ENCODE data around the gene RBM33.
"Not testable (repeated sequence)": the region's sequence is repeated elsewhere in the genome, so short reads cannot be mapped to it uniquely, and the experiment has no call there.

The RBM33 gene

GRCh38 chr7:155816996-155817395, 172.5 kb downstream of the RBM33 start:
- Histone ChIP-seq H3K9ac (ENCODE audit: low read depth, low read length, poor library complexity) (no peak overlapping the region), H3K4me1 (ENCODE audit: control insufficient read depth in 2 of 2, insufficient read depth in 1 of 2, low read depth in 1 of 2, low read length in 2 of 2) (peaks cover 1 to 4% of the 10 kb centered on the region in 2 donors), H4K8ac (ENCODE audit: low read depth, low read length) (no peak overlapping the region), H2BK120ac (ENCODE audit: low read depth, low read length) (no peak overlapping the region), H3K4me2 (ENCODE audit: insufficient read depth, low read length, poor library complexity, severe bottlenecking) (no peak overlapping the region), H3K4ac (ENCODE audit: low read length) (no peak overlapping the region), H2BK15ac (ENCODE audit: low read length) (no peak overlapping the region), H4K91ac (ENCODE audit: low read depth, low read length, poor library complexity) (no peak overlapping the region), H2BK12ac (ENCODE audit: low read length) (peak overlapping the region; percentile 82), H3K23ac (ENCODE audit: low read depth, low read length, poor library complexity) (peak overlapping the region; percentile 71), H3K18ac (ENCODE audit: low read length) (peak overlapping the region; percentile 57), H3K4me3 (ENCODE audit: low read length in 2 of 2) (no peak overlapping the region), H3K14ac (ENCODE audit: low read length) (no peak overlapping the region), H2AFZ (ENCODE audit: low read length) (no peak overlapping the region), H2AK5ac (ENCODE audit: low read depth, low read length) (peak overlapping the region; percentile 49), H3K9me3 (replicated peaks in 1 of 2; ENCODE audit: control insufficient read depth in 2 of 2, insufficient read depth in 1 of 2, low read depth in 1 of 2, low read length in 2 of 2) (peaks cover 0 to 2% of the 10 kb centered on the region in 2 donors), H3K27me3 (ENCODE audit: control insufficient read depth in 3 of 3, insufficient read depth in 3 of 3, low read depth in 1 of 3, low read length in 3 of 3) (peaks cover 21 to 84% (median 32%) of the 10 kb centered on the region in 3 experiments), H2BK5ac (ENCODE audit: low read length) (no peak overlapping the region), H3K36me3 (replicated peaks in 1 of 2; ENCODE audit: control insufficient read depth in 2 of 2, insufficient read depth in 2 of 2, low read length in 2 of 2) (no peaks in the 10 kb centered on the region), H3K79me1 (ENCODE audit: low read depth, low read length) (no peaks in the 10 kb centered on the region), H3K27ac (replicated peaks; ENCODE audit: low read length) (no peak overlapping the region)
- no peak for DNase-seq (ENCODE audit: low spot score)
- WGBS, 2 donors (ENCODE audit: extremely low coverage in 2 of 2, insufficient read length in 2 of 2, insufficient replicate concordance in 1 of 2) = no CpG with 5 or more reads among the region's 16 CpGs

DNA sequence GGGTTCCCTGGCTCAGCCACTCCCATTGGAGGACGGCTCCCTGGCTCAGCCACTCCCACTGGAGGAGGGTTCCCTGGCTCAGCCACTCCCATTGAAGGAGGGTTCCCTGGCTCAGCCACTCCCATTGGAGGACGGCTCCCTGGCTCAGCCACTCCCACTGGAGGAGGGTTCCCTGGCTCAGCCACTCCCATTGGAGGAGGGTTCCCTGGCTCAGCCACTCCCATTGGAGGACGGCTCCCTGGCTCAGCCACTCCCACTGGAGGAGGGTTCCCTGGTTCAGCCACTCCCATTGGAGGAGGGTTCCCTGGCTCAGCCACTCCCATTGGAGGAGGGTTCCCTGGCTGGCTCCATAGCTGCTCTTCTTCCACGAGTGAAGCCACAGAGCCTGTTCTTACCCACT, 173.1 kb downstream of the RBM33 start:
- H3K36me3 ChIP-seq (replicated peaks in 1 of 2; ENCODE audit: control insufficient read depth in 2 of 2, insufficient read depth in 2 of 2, low read length in 2 of 2); H2AK5ac ChIP-seq (ENCODE audit: low read depth, low read length); H2AFZ ChIP-seq (ENCODE audit: low read length); H4K91ac ChIP-seq (ENCODE audit: low read depth, low read length, poor library complexity); H3K4ac ChIP-seq (ENCODE audit: low read length); H3K23ac ChIP-seq (ENCODE audit: low read depth, low read length, poor library complexity); H3K9me3 ChIP-seq (replicated peaks in 1 of 2; ENCODE audit: control insufficient read depth in 2 of 2, insufficient read depth in 1 of 2, low read depth in 1 of 2, low read length in 2 of 2); H2BK12ac ChIP-seq (ENCODE audit: low read length); DNase-seq (ENCODE audit: low spot score); H3K18ac ChIP-seq (ENCODE audit: low read length); H3K4me2 ChIP-seq (ENCODE audit: insufficient read depth, low read length, poor library complexity, severe bottlenecking); H2BK5ac ChIP-seq (ENCODE audit: low read length); H3K4me1 ChIP-seq (ENCODE audit: control insufficient read depth in 2 of 2, insufficient read depth in 1 of 2, low read depth in 1 of 2, low read length in 2 of 2); H3K79me1 ChIP-seq (ENCODE audit: low read depth, low read length); H3K4me3 ChIP-seq (ENCODE audit: low read length in 2 of 2); H4K8ac ChIP-seq (ENCODE audit: low read depth, low read length); H3K27ac ChIP-seq (replicated peaks; ENCODE audit: low read length); H2BK120ac ChIP-seq (ENCODE audit: low read depth, low read length); H3K9ac ChIP-seq (ENCODE audit: low read depth, low read length, poor library complexity): not testable (repeated sequence)
- Histone ChIP-seq H3K27me3 (ENCODE audit: control insufficient read depth in 3 of 3, insufficient read depth in 3 of 3, low read depth in 1 of 3, low read length in 3 of 3) (peaks cover 17 to 84% (median 27%) of the 10 kb centered on the region in 3 experiments), H2BK15ac (ENCODE audit: low read length) (peak overlapping the region; percentile 47), H3K14ac (ENCODE audit: low read length) (peak overlapping the region; percentile 26)
- WGBS, 2 donors (ENCODE audit: extremely low coverage in 2 of 2, insufficient read length in 2 of 2, insufficient replicate concordance in 1 of 2) = no CpG with 5 or more reads among the region's 4 CpGs

GRCh38 chr7:155818154-155818819, 173.8 kb downstream of the RBM33 start:
- H3K9ac ChIP-seq (ENCODE audit: low read depth, low read length, poor library complexity) = no peak overlapping the region
- WGBS, 2 donors (ENCODE audit: extremely low coverage in 2 of 2, insufficient read length in 2 of 2, insufficient replicate concordance in 1 of 2) = no CpG with 5 or more reads among the region's 21 CpGs
- H4K91ac ChIP-seq (ENCODE audit: low read depth, low read length, poor library complexity) = no peak overlapping the region
- no peak overlapping the region for H4K8ac ChIP-seq (ENCODE audit: low read depth, low read length)
- no peaks in the 10 kb centered on the region for H3K36me3 ChIP-seq (replicated peaks in 1 of 2; ENCODE audit: control insufficient read depth in 2 of 2, insufficient read depth in 2 of 2, low read length in 2 of 2)
- no peak overlapping the region for H2AK5ac ChIP-seq (ENCODE audit: low read depth, low read length)
- H3K23ac ChIP-seq (ENCODE audit: low read depth, low read length, poor library complexity) = no peak overlapping the region
- H3K4ac ChIP-seq (ENCODE audit: low read length) = no peak overlapping the region
- no peaks in the 10 kb centered on the region for H3K79me1 ChIP-seq (ENCODE audit: low read depth, low read length)
- H2BK12ac ChIP-seq (ENCODE audit: low read length) = peak overlapping the region; percentile 75
- peaks cover 0 to 2% of the 10 kb centered on the region in 2 donors for H3K9me3 ChIP-seq (replicated peaks in 1 of 2; ENCODE audit: control insufficient read depth in 2 of 2, insufficient read depth in 1 of 2, low read depth in 1 of 2, low read length in 2 of 2)
- H3K4me2 ChIP-seq (ENCODE audit: insufficient read depth, low read length, poor library complexity, severe bottlenecking) = no peak overlapping the region
- peaks cover 13 to 84% (median 19%) of the 10 kb centered on the region in 3 experiments for H3K27me3 ChIP-seq (ENCODE audit: control insufficient read depth in 3 of 3, insufficient read depth in 3 of 3, low read depth in 1 of 3, low read length in 3 of 3)
- H2BK5ac ChIP-seq (ENCODE audit: low read length) = no peak overlapping the region
- peak overlapping the region; percentile 68 for H3K18ac ChIP-seq (ENCODE audit: low read length)
- H3K14ac ChIP-seq (ENCODE audit: low read length) = no peak overlapping the region
- DNase-seq (ENCODE audit: low spot score) = no peak
- no peak overlapping the region for H3K4me3 ChIP-seq (ENCODE audit: low read length in 2 of 2)
- no peak overlapping the region for H2BK120ac ChIP-seq (ENCODE audit: low read depth, low read length)
- peaks cover 1 to 2% of the 10 kb centered on the region in 2 donors for H3K4me1 ChIP-seq (ENCODE audit: control insufficient read depth in 2 of 2, insufficient read depth in 1 of 2, low read depth in 1 of 2, low read length in 2 of 2)
- H2BK15ac ChIP-seq (ENCODE audit: low read length) = peak overlapping the region; percentile 47
- no peak overlapping the region for H2AFZ ChIP-seq (ENCODE audit: low read length)
- H3K27ac ChIP-seq (replicated peaks; ENCODE audit: low read length) = no peak overlapping the region

DNA sequence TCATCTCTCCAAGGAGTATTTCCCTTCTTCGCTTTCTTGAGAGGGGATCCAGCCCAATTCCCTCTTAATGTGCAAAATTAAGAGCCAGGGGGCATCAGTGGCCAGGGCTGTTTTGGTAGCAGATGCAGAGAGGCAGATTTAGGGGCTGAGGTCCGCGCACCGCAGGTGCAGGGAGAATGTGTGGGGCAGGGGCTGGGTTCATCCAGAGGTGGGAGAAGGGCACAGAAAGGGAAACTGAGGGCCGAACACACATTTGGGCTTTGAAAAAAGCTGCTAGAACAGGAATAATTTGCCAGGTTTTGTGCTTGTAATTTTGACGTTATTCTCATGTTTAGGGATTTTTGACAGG, 174.3 kb downstream of the RBM33 start:
- no CpG with 5 or more reads among the region's 6 CpGs for WGBS, 2 donors (ENCODE audit: extremely low coverage in 2 of 2, insufficient read length in 2 of 2, insufficient replicate concordance in 1 of 2)
- H4K8ac ChIP-seq (ENCODE audit: low read depth, low read length) = no peak overlapping the region

More for the DNA sequence above, 174.3 kb downstream of the RBM33 start:
- no peak overlapping the region for H3K27ac ChIP-seq (replicated peaks; ENCODE audit: low read length)
- DNase-seq (ENCODE audit: low spot score) = no peak
- no peak overlapping the region for H2AK5ac ChIP-seq (ENCODE audit: low read depth, low read length)
- no peak overlapping the region for H2BK15ac ChIP-seq (ENCODE audit: low read length)
- H3K4me1 ChIP-seq (ENCODE audit: control insufficient read depth in 2 of 2, insufficient read depth in 1 of 2, low read depth in 1 of 2, low read length in 2 of 2) = peaks cover 0 to 1% of the 10 kb centered on the region in 2 donors
- H2BK5ac ChIP-seq (ENCODE audit: low read length) = no peak overlapping the region
- no peak overlapping the region for H4K91ac ChIP-seq (ENCODE audit: low read depth, low read length, poor library complexity)
- no peak overlapping the region for H2BK12ac ChIP-seq (ENCODE audit: low read length)
- H3K14ac ChIP-seq (ENCODE audit: low read length) = no peak overlapping the region
- no peak overlapping the region for H3K4ac ChIP-seq (ENCODE audit: low read length)
- H2AFZ ChIP-seq (ENCODE audit: low read length) = no peak overlapping the region
- H3K4me2 ChIP-seq (ENCODE audit: insufficient read depth, low read length, poor library complexity, severe bottlenecking) = no peak overlapping the region
- H3K23ac ChIP-seq (ENCODE audit: low read depth, low read length, poor library complexity) = no peak overlapping the region
- H3K27me3 ChIP-seq (ENCODE audit: control insufficient read depth in 3 of 3, insufficient read depth in 3 of 3, low read depth in 1 of 3, low read length in 3 of 3) = peaks cover 9 to 84% (median 14%) of the 10 kb centered on the region in 3 experiments
- H3K36me3 ChIP-seq (replicated peaks in 1 of 2; ENCODE audit: control insufficient read depth in 2 of 2, insufficient read depth in 2 of 2, low read length in 2 of 2) = no peaks in the 10 kb centered on the region
- H3K9ac ChIP-seq (ENCODE audit: low read depth, low read length, poor library complexity) = no peak overlapping the region
- peak overlapping the region; percentile 68 for H3K18ac ChIP-seq (ENCODE audit: low read length)
- H3K79me1 ChIP-seq (ENCODE audit: low read depth, low read length) = no peaks in the 10 kb centered on the region
- H3K4me3 ChIP-seq (ENCODE audit: low read length in 2 of 2) = no peak overlapping the region
- H3K9me3 ChIP-seq (replicated peaks in 1 of 2; ENCODE audit: control insufficient read depth in 2 of 2, insufficient read depth in 1 of 2, low read depth in 1 of 2, low read length in 2 of 2) = peaks cover 0 to 2% of the 10 kb centered on the region in 2 donors
- H2BK120ac ChIP-seq (ENCODE audit: low read depth, low read length) = no peak overlapping the region
